HG03135 (cell line): Measurements from ENCODE around the gene RNF166.

ENCODE experiments used
- ATAC-seq: cut with Tn5 transposase; IDR thresholded peaks from one replicate; pipeline ENCODE4 v1.9.1; 2021; ENCODE audit warnings: mild to moderate bottlenecking, moderate library complexity; ENCODE audit not compliant: unreplicated experiment

RNF166 gene

GRCh38 chr16:88739139-88739976, 33.1 kb upstream of the RNF166 start:
- no peak for ATAC-seq

GRCh38 chr16:88738151-88739084, 32.2 kb upstream of the RNF166 start:
- no peak for ATAC-seq

- ATAC-seq, result peak; percentile 53
These were observed 31.3 kb upstream of the RNF166 start for GRCh38 chr16:88737298-88738150.

GRCh38 chr16:88736496-88736895, 30.3 kb upstream of the RNF166 start:
- ATAC-seq, result no peak

GRCh38 chr16:88736088-88736487, 29.9 kb upstream of the RNF166 start:
- ATAC-seq, result no peak

GRCh38 chr16:88735616-88736015, 29.4 kb upstream of the RNF166 start:
- ATAC-seq, result no peak

- ATAC-seq, result no peak
These were observed 28.9 kb upstream of the RNF166 start for GRCh38 chr16:88735121-88735520.

- ATAC-seq, result no peak
These were observed 28.1 kb upstream of the RNF166 start for GRCh38 chr16:88734361-88734728.

GRCh38 chr16:88733630-88734360, 27.6 kb upstream of the RNF166 start:
- ATAC-seq, result no peak

GRCh38 chr16:88732961-88733294, 26.7 kb upstream of the RNF166 start:
- ATAC-seq, result no peak

GRCh38 chr16:88732172-88732960, 26.2 kb upstream of the RNF166 start:
- ATAC-seq, result no peak

- ATAC-seq, result no peak
These were observed 25.5 kb upstream of the RNF166 start for GRCh38 chr16:88731699-88732098.

GRCh38 chr16:88730632-88731607, 24.7 kb upstream of the RNF166 start:
- ATAC-seq, result no peak

- no peak for ATAC-seq
These were observed 21.7 kb upstream of the RNF166 start for GRCh38 chr16:88727871-88728270.

GRCh38 chr16:88726981-88727380, 20.8 kb upstream of the RNF166 start:
- no peak for ATAC-seq

- ATAC-seq, result no peak
These were observed 20.2 kb upstream of the RNF166 start for GRCh38 chr16:88726408-88726749.

GRCh38 chr16:88725609-88726407, 19.6 kb upstream of the RNF166 start:
- no peak for ATAC-seq
